Colonic mucosa (tissue), 4 donors: Measurements from ENCODE around the gene CA10. TPM values are rescaled to one million over a fixed set of nuclear protein-coding genes. Genes with fewer than 3 reads are reported as not detected.

Source experiments
- DNase-seq: peaks from one replicate; pipeline ENCODE4 v3.0.0-alpha.2; 2020
- H3K27ac ChIP-seq: fragments of 200-600 bp; one replicate; pipeline ENCODE4 v1.8.0; 2021
- H3K27me3 ChIP-seq: fragments of 200-600 bp; one replicate; pipeline ENCODE4 v1.8.0; 2021
- H3K36me3 ChIP-seq: fragments of 200-600 bp; one replicate; pipeline ENCODE4 v1.8.0; 2021
- H3K4me1 ChIP-seq: fragments of 200-600 bp; one replicate; pipeline ENCODE4 v1.8.0; 2021; ENCODE audit warnings: mild to moderate bottlenecking
- H3K4me3 ChIP-seq: fragments of 200-600 bp; one replicate; pipeline ENCODE4 v1.8.0; 2021
- H3K9ac ChIP-seq, 2 donors: one replicate each; pipeline ENCODE4 v1.7.0; 2013; ENCODE audit warnings: control low read depth in 2 of 2, low read depth in 2 of 2, low read length in 2 of 2
- H3K9me3 ChIP-seq: fragments of 200-600 bp; one replicate; pipeline ENCODE4 v1.8.0; 2021
- CTCF ChIP-seq: fragments of 200-600 bp; IDR thresholded peaks from one replicate; pipeline ENCODE4 v1.8.0; 2022; ENCODE audit warnings: antibody characterized with exemption, mild to moderate bottlenecking
- intact Hi-C: fragments of 100-400 bp; cut with DNase I; formaldehyde crosslinking; loops from one replicate; pipeline ENCODE4 v1.14.1; 2022
- total RNA-seq, 2 donors: library from RNA; stranded (reverse); fragmentation: NEBNext Ultra II Directional in 1 of 2; extraction: Animal tissue kit (Norgen Biotek cat#: 25700) in 1 of 2; gene quantifications; one replicate each; pipeline ENCODE4 v1.2.1, GENCODE V29; 2021
- donor health status: healthy.
- donor health status: DM: no; HTN: no; CAD: no.
- donor health status: DM: no; HTN: no; CAD: no.

The CA10 gene
- total RNA-seq, 2 donors from 2014 or later = 0.27 to 0.52 TPM

- intact Hi-C loops = no loop called here
- no peak for DNase-seq
- H3K9me3 ChIP-seq = no peaks in the 10 kb centered on the region
- no peaks in the 10 kb centered on the region for H3K36me3 ChIP-seq
- H3K4me3 ChIP-seq = no peak overlapping the region
- no peak overlapping the region for H3K27ac ChIP-seq
- TF ChIP-seq CTCF = no peak
- H3K9ac ChIP-seq = no peak overlapping the region
- no peaks in the 10 kb centered on the region for H3K4me1 ChIP-seq
- H3K27me3 ChIP-seq = no peaks in the 10 kb centered on the region
These were observed 317.8 kb downstream of the CA10 start for GRCh38 chr17:51840688-51841087.

- H3K27ac ChIP-seq = no peak overlapping the region
- TF ChIP-seq CTCF = no peak
- H3K9ac ChIP-seq = no peak overlapping the region
- no peaks in the 10 kb centered on the region for H3K9me3 ChIP-seq
- intact Hi-C loops = no loop called here
- H3K27me3 ChIP-seq = no peaks in the 10 kb centered on the region
- H3K4me1 ChIP-seq = no peaks in the 10 kb centered on the region
- H3K4me3 ChIP-seq = no peak overlapping the region
- H3K36me3 ChIP-seq = no peaks in the 10 kb centered on the region
- no peak for DNase-seq
These were observed 324.9 kb downstream of the CA10 start for GRCh38 chr17:51833620-51834019.

DNA sequence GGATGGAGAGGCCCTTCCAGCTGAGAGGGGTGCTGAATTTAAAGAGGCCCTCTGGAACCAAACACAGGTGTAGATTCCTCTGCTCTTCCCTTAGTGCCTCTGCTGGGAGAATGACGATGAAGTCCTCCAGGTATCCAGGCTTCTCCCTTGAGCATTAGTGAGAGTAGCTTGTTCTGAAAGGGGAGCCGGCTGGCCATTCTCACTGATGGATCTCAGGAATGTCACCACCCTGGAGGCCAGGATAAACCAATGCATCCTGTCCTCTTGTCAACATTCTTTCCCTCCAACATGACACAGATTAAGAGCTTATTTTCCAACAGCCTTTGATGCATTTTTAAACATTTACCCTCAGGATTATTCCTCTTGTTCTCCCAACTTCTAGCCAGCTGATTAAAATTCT lies 325.5 kb downstream of the CA10 start:
- H3K27ac ChIP-seq = no peak overlapping the region
- no peak overlapping the region for H3K4me3 ChIP-seq
- TF ChIP-seq CTCF = no peak
- H3K9me3 ChIP-seq = no peaks in the 10 kb centered on the region
- no peaks in the 10 kb centered on the region for H3K4me1 ChIP-seq
- intact Hi-C loops = no loop called here
- no peaks in the 10 kb centered on the region for H3K27me3 ChIP-seq
- no peaks in the 10 kb centered on the region for H3K36me3 ChIP-seq
- DNase-seq = no peak
- H3K9ac ChIP-seq = no peak overlapping the region

DNA sequence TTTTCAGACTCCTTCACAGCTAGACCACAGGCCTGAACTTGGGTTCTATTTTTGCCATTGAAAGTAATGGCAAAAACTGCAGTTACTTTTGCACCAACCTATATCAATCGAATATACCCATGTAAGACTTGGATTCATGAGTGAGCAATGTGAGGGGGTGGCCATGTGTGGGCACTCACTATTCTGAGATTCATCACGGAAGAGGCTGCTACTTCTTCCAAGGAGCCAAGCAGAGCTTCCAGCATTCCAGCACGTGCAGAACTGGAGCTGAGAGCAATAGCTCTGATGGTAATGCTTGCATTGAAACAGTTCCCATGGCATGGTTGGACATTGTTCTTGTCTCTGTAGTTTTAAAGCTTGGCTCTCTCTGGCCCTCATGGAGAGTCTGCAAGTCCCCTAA lies 327.6 kb downstream of the CA10 start:
- H3K4me3 ChIP-seq = no peak overlapping the region
- no peaks in the 10 kb centered on the region for H3K9me3 ChIP-seq
- H3K36me3 ChIP-seq = no peaks in the 10 kb centered on the region
- H3K27ac ChIP-seq = no peak overlapping the region
- no peaks in the 10 kb centered on the region for H3K27me3 ChIP-seq
- TF ChIP-seq CTCF = no peak
- no peak for DNase-seq
- intact Hi-C loops = no loop called here
- no peaks in the 10 kb centered on the region for H3K4me1 ChIP-seq
- no peak overlapping the region for H3K9ac ChIP-seq

DNA sequence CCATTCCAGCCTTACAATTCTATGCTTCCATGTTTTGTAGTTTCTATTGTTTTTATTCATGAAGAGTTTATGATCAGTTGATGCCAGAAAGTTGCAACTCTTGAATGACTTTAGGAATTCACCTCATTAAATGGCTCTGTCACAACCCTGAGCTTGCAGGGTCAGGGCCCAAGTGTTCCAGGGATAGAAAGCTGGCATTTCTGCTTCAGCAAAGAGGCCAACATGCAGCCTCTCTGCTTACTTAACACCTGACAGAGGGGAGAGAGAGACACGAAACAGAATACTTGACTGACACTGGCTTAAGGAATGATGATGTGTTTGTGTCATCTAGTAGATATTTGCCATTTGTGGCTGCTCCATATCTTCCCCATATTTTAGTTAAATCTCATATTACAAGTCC lies 328.1 kb downstream of the CA10 start:
- Histone ChIP-seq H3K36me3 (no peaks in the 10 kb centered on the region), H3K4me1 (no peaks in the 10 kb centered on the region), H3K9me3 (no peaks in the 10 kb centered on the region), H3K27me3 (no peaks in the 10 kb centered on the region), H3K9ac (no peak overlapping the region), H3K27ac (no peak overlapping the region), H3K4me3 (no peak overlapping the region)
- DNase-seq = no peak
- TF ChIP-seq CTCF = no peak
- intact Hi-C loops = no loop called here

DNA sequence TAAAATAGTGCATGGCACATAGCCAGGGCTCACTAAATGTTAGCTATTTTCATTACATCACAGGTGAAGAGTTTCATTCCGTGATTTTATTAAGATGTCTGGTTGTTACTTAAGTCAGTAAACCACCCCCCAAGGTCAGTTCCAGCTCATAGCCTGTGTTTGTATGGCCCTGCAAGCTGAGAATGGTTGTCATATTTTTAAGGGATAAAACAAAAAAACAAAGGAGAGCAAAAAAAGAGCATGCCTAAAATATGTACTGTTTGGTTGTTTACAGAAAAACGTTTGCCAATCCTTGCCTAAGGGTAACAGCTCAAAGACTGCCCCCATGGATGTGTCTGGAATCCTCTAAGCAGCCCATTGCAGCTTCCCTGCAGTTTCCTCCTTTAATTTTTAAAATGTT lies 329.6 kb downstream of the CA10 start:
- intact Hi-C loops = no loop called here
- no peaks in the 10 kb centered on the region for H3K36me3 ChIP-seq
- no peaks in the 10 kb centered on the region for H3K4me1 ChIP-seq
- H3K9me3 ChIP-seq = no peaks in the 10 kb centered on the region
- no peaks in the 10 kb centered on the region for H3K27me3 ChIP-seq
- H3K27ac ChIP-seq = no peak overlapping the region
- no peak for DNase-seq
- no peak overlapping the region for H3K9ac ChIP-seq
- no peak overlapping the region for H3K4me3 ChIP-seq
- no peak for TF ChIP-seq CTCF
